Fibroblast of peridontal ligament (primary cell): ENCODE measurements around the gene STK11.

ENCODE experiments used
- DNase-seq: peaks from one replicate; pipeline ENCODE4 v3.0.0-alpha.2; 2010; ENCODE audit errors: extremely low read depth

STK11 gene

DNA sequence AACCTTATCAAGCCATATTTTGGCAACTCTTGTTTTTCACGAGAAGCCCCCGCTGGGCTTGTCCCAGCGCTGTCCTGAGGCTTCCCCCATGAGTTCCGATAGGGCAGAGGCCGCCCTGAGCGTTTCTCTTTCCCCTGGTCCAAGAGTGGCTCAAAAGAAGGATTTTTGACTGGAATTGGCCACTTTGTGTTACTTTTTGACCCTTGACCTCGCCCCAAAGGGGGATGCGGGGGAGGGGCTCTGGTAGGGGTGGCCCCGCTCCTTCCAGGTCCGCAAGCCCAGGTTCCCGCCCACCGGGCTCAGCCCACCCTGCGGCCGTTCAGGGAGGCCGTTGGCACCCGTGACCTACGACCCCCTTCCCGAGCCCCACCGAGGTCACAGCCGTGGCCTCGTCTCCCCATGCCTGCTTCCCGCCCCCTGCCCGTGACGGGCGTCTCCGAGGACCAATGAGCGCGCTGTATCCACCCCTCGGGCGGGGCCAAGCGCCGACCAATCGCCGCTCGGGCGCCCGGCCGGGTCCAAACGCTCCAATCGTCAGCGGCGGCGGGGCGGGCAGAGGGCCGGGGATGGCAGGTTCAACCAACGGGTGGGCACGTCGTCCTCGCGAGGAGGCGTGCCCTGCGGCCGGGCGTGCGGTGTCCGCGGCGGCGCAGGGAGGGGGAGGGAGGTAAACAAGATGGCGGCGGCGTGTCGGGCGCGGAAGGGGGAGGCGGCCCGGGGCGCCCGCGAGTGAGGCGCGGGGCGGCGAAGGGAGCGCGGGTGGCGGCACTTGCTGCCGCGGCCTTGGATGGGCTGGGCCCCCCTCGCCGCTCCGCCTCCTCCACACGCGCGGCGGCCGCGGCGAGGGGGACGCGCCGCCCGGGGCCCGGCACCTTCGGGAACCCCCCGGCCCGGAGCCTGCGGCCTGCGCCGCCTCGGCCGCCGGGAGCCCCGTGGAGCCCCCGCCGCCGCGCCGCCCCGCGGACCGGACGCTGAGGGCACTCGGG is at the start of gene STK11:
TSS of gene STK11 (plus strand) at position 665 of the 986 bp plus-strand sequence. CDS start 1,136 bp downstream, outside the sequence.
- peak; percentile 92 for DNase-seq

GRCh38 chr19:1156305-1156801 is 49.2 kb upstream of the STK11 start:
- DNase-seq = no peak

GRCh38 chr19:1156830-1157615 is 48.6 kb upstream of the STK11 start:
- no peak for DNase-seq

DNA sequence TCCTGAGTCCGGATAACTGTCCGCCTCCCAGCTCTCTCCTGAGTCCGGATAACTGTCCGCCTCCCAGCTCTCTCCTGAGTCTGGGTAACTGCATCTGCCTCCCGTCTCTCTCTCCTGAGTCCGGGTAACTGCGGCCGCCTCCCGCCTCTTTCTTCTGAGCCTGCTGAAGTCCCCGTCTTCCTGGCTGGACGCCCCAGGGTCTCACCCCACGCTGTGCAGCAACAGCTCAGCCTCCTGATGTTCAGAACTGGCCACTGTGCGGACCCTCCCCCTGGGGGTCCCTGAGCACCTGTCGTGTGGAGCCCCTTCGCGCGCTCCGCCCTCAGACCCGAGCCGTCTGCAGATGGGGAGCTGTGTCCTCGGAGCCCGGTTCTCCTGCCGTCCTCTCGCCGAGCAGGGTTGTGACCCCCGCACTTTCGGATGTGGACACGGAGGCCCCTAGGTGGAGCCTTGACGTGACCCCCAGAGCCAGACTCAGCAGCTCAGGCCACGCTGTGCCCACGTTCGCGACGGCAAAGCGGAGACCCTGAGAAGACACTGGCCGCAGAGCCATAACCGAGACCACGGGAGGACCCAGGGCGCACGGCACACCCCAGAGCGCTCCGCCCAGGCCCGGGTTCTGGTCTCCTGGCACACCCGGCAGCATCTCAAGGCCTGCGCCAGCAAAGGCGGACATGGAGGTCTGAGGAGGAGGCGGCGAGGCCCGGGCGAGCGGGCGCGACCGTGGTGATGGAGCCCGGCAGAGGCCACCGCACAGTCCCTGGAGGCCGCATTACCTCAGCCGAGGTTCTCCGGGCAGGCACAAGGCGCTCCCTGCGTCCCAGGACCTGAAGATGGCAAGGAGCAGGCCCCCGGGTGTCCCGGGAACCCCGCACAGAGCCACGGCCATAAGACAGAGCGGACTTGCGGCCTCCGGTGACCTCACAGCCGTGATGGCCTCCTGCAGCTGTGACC is 47.4 kb upstream of the STK11 start:
- no peak for DNase-seq

DNA sequence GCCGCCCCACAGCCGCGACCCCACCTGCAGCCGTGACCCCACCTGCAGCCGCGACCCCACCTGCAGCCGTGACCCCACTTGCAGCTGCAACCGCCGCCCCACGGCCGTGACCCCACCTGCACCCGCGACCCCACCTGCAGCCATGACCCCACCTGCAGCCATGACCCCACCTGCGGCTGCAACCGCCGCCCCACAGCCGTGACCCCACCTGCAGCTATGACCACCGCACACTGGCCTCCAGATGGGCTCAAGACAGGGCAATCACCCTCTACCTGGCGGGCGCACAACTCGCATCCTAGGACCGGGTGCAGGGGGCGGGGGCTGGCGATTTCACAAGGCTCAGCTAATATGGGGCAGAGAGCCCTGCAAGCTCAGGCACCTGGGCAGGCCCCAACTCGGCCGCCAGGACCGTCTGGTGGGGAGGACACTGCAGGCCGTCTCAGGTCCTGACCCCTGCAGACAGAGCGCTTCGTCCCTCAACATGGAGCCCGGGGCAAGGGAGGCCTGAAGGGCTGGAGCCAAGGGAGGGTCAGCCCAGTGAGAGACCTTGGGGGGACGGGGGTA is 46.6 kb upstream of the STK11 start:
- DNase-seq = no peak

DNA sequence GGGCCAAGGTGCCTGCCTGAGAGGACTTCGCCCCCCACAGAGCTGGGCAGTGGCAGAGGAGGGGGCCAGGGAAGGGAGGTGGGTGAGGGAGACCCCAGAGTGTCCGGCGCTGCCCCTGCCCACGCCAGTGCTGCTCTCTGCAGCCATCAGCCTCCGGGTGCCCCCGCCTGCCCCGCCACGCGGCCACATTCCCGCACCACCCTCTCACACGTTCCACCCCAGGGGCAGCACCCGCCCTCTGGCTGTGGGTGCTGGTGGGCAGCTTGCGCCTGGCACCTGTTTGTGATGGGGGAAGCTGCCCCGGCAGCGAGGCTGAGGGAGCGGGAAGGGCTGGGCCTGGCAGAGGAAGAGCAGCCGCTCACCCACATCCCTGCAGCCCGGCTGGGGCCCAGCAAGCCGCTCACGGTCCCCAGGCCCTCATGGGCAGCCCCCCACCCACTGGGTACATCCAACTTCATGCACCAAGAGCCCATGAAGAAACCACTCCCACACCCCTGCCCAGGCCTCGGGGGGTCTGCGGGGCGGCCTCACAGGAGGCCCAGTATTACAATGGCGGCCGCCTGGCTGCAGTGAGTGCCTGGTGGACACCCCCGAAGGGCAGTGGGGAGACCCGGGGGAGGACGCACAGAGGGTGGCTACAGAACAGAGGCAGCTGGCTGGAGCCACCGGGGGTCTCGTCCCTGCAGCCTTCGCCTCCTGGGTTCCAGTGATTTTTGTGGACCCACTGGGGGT is 45.5 kb upstream of the STK11 start:
- DNase-seq = no peak

GRCh38 chr19:1161716-1162115 is 43.9 kb upstream of the STK11 start:
- DNase-seq = no peak

- no peak for DNase-seq
Measured at GRCh38 chr19:1162404-1163282, 42.9 kb upstream of the STK11 start.

GRCh38 chr19:1163283-1163933 is 42.2 kb upstream of the STK11 start:
- DNase-seq = no peak

DNA sequence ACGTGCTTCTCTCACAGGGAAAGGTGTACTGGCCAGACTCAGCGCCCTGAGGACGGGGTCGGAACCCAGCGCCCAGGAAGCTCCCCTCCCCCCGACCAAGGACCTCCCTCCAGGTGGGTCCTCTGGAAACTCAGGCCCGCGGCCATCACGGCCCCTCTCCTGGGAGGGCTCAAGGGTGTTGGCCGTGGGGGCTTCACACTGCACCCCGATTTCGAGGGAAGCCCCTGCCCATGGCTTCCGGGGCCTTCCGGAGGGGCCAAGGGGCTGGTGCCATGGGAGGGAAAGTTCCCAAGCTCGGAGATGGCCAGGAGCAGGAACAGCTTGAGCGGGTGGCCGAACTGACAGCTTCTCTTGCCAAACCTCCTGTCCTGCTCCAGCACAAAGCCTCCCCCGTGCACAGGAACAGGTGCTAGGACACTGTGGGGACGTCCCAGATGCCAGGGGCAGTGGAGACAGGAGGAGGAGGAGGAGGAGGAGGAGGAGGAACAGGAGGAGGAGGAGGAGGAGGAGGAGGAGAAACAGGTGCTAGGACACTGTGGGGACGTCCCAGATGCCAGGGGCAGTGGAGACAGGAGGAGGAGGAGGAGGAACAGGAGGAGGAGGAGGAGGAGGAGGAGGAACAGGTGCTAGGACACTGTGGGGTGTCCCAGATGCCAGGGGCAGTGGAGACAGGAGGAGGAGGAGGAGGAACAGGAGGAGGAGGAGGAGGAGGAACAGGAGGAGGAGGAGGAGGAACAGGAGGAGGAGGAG is 41.5 kb upstream of the STK11 start:
- no peak for DNase-seq

- no peak for DNase-seq
Measured at GRCh38 chr19:1164684-1165531, 40.7 kb upstream of the STK11 start.

DNA sequence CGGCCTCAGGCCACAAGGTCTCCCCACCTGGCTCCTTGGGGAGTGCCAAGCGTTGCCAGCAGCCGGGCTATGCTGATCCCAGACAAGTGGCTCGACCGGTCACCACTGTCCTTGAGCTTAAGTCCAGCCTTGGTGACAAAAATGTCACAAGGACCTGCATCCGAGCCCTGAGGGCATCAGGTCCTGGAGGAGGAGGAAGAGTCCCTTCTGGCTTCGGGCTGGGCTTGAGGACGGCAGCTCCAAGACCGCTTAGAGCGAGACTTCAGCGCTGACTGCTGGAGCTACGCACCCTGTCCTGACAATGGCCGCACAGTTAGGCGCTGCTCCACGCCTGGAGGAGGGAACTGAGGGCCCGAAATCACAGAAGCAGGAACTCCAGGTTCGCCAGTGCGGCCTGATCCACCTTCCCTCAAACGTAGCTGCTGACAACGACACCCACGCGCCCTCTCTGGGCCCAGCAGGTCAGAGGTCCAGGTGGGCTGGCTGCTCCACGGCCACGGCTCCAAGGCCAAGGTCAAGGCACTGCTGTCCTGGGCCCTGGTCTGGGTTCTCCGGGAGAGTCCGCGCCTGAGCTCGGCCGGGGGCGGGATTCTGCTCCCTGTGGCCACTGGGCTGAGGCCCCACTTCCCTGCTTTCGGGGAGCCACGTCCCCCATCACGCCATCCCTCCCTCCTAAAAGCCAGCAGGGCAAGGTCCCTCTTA is 38.6 kb upstream of the STK11 start:
- no peak for DNase-seq

- DNase-seq = no peak
Measured at GRCh38 chr19:1167687-1168571, 37.6 kb upstream of the STK11 start.

DNA sequence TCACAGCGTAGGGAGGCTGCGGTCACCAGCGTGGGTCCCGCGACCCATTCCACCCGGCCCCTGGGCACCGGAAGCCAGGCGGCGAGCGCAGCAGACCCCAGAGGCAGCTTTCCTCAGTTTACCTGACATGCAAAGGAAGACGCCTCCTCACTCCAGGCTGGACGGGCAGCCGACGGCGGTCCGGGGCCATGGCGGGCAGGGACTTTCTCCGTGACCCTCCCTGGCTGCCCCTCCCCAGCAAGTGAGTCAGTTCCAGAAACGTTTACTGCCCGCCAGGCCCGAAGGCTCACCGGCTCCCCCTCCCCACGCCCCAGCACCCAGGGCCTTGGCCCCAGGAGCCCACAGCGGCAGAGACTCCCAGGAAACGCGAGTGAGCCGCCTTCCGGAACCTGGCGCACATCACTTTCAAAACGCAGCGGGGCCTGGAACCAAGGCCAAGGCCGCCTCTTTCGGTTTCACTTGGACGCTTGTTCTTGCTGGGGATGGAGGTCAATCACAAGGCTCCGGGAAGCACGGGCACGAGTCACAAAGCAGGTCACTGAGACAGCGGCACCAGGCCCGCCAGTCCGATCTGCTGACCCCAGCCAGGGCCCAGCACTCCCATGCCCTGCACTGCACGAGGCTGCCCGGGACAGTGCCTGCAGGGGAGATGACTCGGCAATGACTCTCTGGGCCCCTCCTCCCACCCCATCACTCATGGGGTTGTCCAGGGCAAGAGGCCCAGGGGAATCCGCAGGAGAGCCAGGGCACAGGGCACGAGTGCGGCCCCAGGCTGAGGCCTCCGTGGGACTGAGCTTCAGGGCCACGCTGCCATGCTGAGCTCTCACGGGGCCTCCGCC is 36.8 kb upstream of the STK11 start:
- no peak for DNase-seq

DNA sequence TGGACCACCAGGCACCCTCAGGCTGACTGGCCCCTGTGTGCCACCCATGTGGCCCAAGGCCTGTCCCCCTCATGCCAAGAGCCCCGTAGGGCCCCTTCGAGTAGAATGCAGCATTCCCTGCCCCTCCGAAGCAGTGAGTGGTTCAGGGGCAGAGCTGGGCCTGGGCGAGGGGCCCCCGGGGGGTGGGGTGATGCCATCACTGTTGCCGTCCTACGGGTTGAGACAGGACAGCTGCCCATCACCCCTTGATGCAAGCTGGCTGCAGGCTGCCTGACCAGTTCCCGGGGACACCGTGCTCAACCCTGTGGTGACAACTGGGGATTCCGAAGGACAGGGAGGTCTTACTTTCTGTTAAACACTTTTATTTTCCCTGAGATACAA is 36.2 kb upstream of the STK11 start:
- no peak for DNase-seq
